ENCODE data around the gene PDE8A. TPM values are rescaled to one million over a fixed set of nuclear protein-coding genes. Genes with fewer than 3 reads are reported as not detected.

The PDE8A gene
- total and polyA plus RNA-seq, 2 of the 4 experiments (the other 2 are of a cell fraction) = 32.4 to 35.9 TPM

GRCh38 chr15:84991014-84991712, 9.5 kb downstream of the PDE8A start:
- no TSS peak for BruUV-seq (replicated peaks)
- intact Hi-C loops (cut with micrococcal nuclease) = loop anchor here (5.0 kb wide), 1 partner anchor 36 kb away; no protein-coding TSS in a partner anchor
- H4K20me1 ChIP-seq (ENCODE audit: insufficient read depth, low read length) = peaks cover 68% of the 10 kb centered on the region

More at GRCh38 chr15:84991014-84991712, 9.5 kb downstream of the PDE8A start:
- H2AK9ac ChIP-seq (replicated peaks; ENCODE audit: low read depth, low read length, poor library complexity) = no peak overlapping the region
- H3K9me3 ChIP-seq (ENCODE audit: control insufficient read depth, insufficient read depth, low read length) = no peaks in the 10 kb centered on the region
- H3K36me3 ChIP-seq (ENCODE audit: control insufficient read depth, insufficient read depth, low read length) = no peaks in the 10 kb centered on the region
- no peak overlapping the region for H2AFZ ChIP-seq (replicated peaks; ENCODE audit: low read length, poor library complexity)
- H3K4ac ChIP-seq (ENCODE audit: low read depth, low read length) = no peak overlapping the region
- peaks cover 9 to 86% of the 10 kb centered on the region in 2 experiments for H3K79me1 ChIP-seq (ENCODE audit: low read depth in 1 of 2, low read length in 2 of 2)
- H2BK20ac ChIP-seq (ENCODE audit: low read depth, low read length) = no peak overlapping the region
- peaks cover 6% of the 10 kb centered on the region for H3K9me1 ChIP-seq (ENCODE audit: insufficient read depth, low read length)
- WGBS, 2 experiments (ENCODE audit: extremely low coverage in 2 of 2, insufficient read length in 1 of 2) = no CpG with 5 or more reads among the region's 4 CpGs
- DNase-seq = no peak
- H4K91ac ChIP-seq (ENCODE audit: insufficient read depth, low read depth, low read length) = no peak overlapping the region
- no peak overlapping the region for H3K4me3 ChIP-seq (ENCODE audit: insufficient read depth, low read depth, low read length)
- H3K23ac ChIP-seq (ENCODE audit: low read depth, low read length) = no peak overlapping the region
- H3K27ac ChIP-seq (ENCODE audit: insufficient read depth, low read length) = no peak overlapping the region
- H3K4me2 ChIP-seq (ENCODE audit: low read depth, low read length) = no peak overlapping the region
- peaks cover 5% of the 10 kb centered on the region for H3K4me1 ChIP-seq (ENCODE audit: control insufficient read depth, insufficient read depth, low read length)
- H3K9ac ChIP-seq (ENCODE audit: low read depth, low read length) = no peak overlapping the region
- H2AK5ac ChIP-seq (ENCODE audit: low read depth, low read length) = no peak overlapping the region
- H3K18ac ChIP-seq (ENCODE audit: low read depth, low read length) = no peak overlapping the region
- no peak overlapping the region for H2BK5ac ChIP-seq (ENCODE audit: low read depth, low read length, poor library complexity, severe bottlenecking)
- H2BK120ac ChIP-seq (ENCODE audit: low read depth, low read length) = no peak overlapping the region
- H4K8ac ChIP-seq (ENCODE audit: low read depth in 2 of 2, low read length in 2 of 2) = no peak overlapping the region
- TF ChIP-seq SMC3 (IDR thresholded peaks at IDR 0.05; ENCODE audit: low read depth, low read length) = no peak
- no peak for TF ChIP-seq RFX5 (IDR thresholded peaks at IDR 0.05; ENCODE audit: low read depth, low read length)
- no peak for TF ChIP-seq MAFK (IDR thresholded peaks at IDR 0.05; ENCODE audit: low read depth, low read length)
- TF ChIP-seq NFE2L2 (IDR thresholded peaks at IDR 0.05; ENCODE audit: low read depth, low read length) = no peak
- no peak for TF ChIP-seq ELK1 (IDR thresholded peaks at IDR 0.05; ENCODE audit: borderline replicate concordance, low read depth, low read length)
- TF ChIP-seq POLR2A (IDR thresholded peaks at IDR 0.05; ENCODE audit: low read depth, low read length) = no peak
- no peak for TF ChIP-seq RCOR1 (IDR thresholded peaks at IDR 0.05; ENCODE audit: insufficient replicate concordance, low read length)
- H3K14ac ChIP-seq (replicated peaks; ENCODE audit: low read depth, low read length) = no peak overlapping the region
- no peaks in the 10 kb centered on the region for H3K27me3 ChIP-seq (ENCODE audit: control insufficient read depth, insufficient read depth, low read length)
- H3K56ac ChIP-seq (ENCODE audit: extremely low read depth, insufficient read depth, low read length) = no peak overlapping the region
- dilution Hi-C loops (cut with HindIII; ENCODE audit: low sequenced_read_pairs, unreplicated experiment) (no loop called here), in situ Hi-C loops (cut with MboI; ENCODE audit: low sequenced_read_pairs) (no loop called here)
- H2BK15ac ChIP-seq (ENCODE audit: low read depth, low read length) = no peak overlapping the region
- POLR2A ChIA-PET (ENCODE audit: unreplicated experiment) = no interaction called here
- CTCF ChIA-PET = interaction anchor here (0.6 kb wide), 2 partner anchors 16 to 820 kb away, joined by 3 to 4 read pairs; no protein-coding TSS in a partner anchor
- no peak for ATAC-seq (ENCODE audit: low read depth)
- no peak overlapping the region for H4K5ac ChIP-seq (ENCODE audit: low read depth, low read length)
